ENCODE data around the gene B4GALNT1. TPM values are rescaled to one million over a fixed set of nuclear protein-coding genes. Genes with fewer than 3 reads are reported as not detected.

The B4GALNT1 gene
- total and polyA plus RNA-seq, 10 of the 15 experiments (the other 5 are each of a cell fraction or from before 2014, with no cell fraction given) = 0.01 to 0.38 (median 0.14) TPM; not detected in 3

DNA sequence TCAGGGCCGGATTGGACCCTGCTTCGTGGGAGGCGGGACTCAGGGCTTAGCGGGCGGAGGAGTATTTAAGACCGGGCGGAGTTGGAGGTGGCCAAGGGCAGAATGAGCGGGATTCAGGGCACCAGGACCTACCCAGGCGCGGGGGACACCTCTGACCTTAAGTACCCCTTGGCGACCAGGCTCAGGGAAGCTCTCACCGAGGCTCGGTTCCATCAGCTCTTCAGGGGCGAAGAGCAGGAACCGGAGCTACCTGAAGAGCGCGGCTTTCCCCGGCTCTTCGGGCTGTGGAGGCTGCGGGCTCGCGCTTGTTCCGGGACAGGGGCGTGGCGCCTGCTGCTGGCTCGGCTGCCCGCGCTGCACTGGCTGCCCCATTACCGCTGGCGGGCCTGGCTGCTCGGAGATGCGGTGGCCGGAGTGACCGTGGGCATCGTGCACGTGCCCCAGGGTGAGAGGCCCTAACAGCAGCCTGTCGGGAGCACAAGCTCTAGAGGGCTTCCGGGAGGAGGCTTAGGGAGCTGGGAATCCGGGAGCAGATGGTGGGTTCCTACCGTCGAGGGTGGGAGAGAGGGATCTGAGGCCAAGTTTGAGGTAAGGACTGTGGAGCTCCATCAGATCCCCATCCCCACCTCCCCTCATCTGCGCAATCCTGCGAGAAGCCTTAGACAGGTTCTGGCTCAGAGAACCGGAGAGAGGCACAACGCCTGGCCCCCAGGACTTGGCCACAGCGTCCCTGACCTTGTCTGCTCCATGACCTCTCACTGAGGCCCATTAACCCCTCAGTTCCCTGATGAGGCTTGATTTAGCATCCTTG, 13.4 kb downstream of the B4GALNT1 start:
- Histone ChIP-seq H3K79me2 (ENCODE audit: control insufficient read depth, insufficient read depth, low read length) (no peaks in the 10 kb centered on the region), H3K9me3 (replicated peaks; ENCODE audit: control insufficient read depth, insufficient read depth, low read length) (no peaks in the 10 kb centered on the region), H3K4me3 (no peak overlapping the region), H2AFZ (ENCODE audit: control insufficient read depth, low read depth, low read length) (no peak overlapping the region), H3K27ac (ENCODE audit: control insufficient read depth, insufficient read depth) (no peak overlapping the region), H3K4me1 (ENCODE audit: control insufficient read depth, insufficient read depth, low read length) (peaks cover 6% of the 10 kb centered on the region), H4K20me1 (ENCODE audit: control insufficient read depth, insufficient read depth) (no peaks in the 10 kb centered on the region), H3K27me3 (replicated peaks in 1 of 2; ENCODE audit: control insufficient read depth in 2 of 2, insufficient read depth in 2 of 2, low read length in 1 of 2) (peaks cover 24 to 25% of the 10 kb centered on the region in 2 experiments; a peak in 3 of 4 replicates), H3K9ac (ENCODE audit: control insufficient read depth, insufficient read depth, low read length) (no peak overlapping the region), H3K4me2 (ENCODE audit: control insufficient read depth, insufficient read depth) (no peak overlapping the region), H3K36me3 (ENCODE audit: control insufficient read depth in 2 of 2, insufficient read depth in 2 of 2, low read length in 1 of 2) (no peaks in the 10 kb centered on the region)
- SMC1A ChIA-PET (ENCODE audit: uncharacterized antibody, unreplicated experiment) = interaction anchor here (1.9 kb wide), 1 partner anchor 29 kb away, joined by 4 read pairs; the partner anchor contains the start of gene PIP4K2C
- no peak for TF ChIP-seq HCFC1 (IDR thresholded peaks at IDR 0.05; ENCODE audit: low read length)
- no peak for TF ChIP-seq EZH2 (IDR thresholded peaks at IDR 0.05; ENCODE audit: borderline replicate concordance, control insufficient read depth, low read depth, low read length)
- TF ChIP-seq SP1 (IDR thresholded peaks at IDR 0.05; ENCODE audit: low read depth, low read length) = no peak
- TF ChIP-seq HDGF (IDR thresholded peaks at IDR 0.05) = no peak
- no peak for TF ChIP-seq SMAD1 (IDR thresholded peaks at IDR 0.05; ENCODE audit: low read depth, partially characterized antibody)
- no peak for TF ChIP-seq NFYA (IDR thresholded peaks at IDR 0.05; ENCODE audit: borderline replicate concordance, low read depth, low read length)
- TF ChIP-seq HDAC6 (IDR thresholded peaks at IDR 0.05; ENCODE audit: unreplicated experiment) = no peak
- TF ChIP-seq LARP7 (IDR thresholded peaks at IDR 0.05) = no peak
- TF ChIP-seq FOXK2 (IDR thresholded peaks at IDR 0.05) = no peak
- TF ChIP-seq, protein P1, sequence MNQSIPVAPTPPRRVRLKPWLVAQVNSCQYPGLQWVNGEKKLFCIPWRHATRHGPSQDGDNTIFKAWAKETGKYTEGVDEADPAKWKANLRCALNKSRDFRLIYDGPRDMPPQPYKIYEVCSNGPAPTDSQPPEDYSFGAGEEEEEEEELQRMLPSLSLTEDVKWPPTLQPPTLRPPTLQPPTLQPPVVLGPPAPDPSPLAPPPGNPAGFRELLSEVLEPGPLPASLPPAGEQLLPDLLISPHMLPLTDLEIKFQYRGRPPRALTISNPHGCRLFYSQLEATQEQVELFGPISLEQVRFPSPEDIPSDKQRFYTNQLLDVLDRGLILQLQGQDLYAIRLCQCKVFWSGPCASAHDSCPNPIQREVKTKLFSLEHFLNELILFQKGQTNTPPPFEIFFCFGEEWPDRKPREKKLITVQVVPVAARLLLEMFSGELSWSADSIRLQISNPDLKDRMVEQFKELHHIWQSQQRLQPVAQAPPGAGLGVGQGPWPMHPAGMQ (IDR thresholded peaks at IDR 0.05; ENCODE audit: borderline replicate concordance) = no peak
- no peak for TF ChIP-seq NR2C2 (IDR thresholded peaks at IDR 0.05; ENCODE audit: borderline replicate concordance, control insufficient read depth, insufficient read length, low read depth)
- TF ChIP-seq NBN (IDR thresholded peaks at IDR 0.05) = no peak
- no peak for TF ChIP-seq CBX5 (IDR thresholded peaks at IDR 0.05; ENCODE audit: low read depth)
- TF ChIP-seq ZBED1 (IDR thresholded peaks at IDR 0.05; ENCODE audit: borderline replicate concordance) = no peak
- no TSS peak for BruUV-seq (replicated peaks)
- RAD21 ChIA-PET (ENCODE audit: unreplicated experiment) = interaction anchor here (0.6 to 2.9 kb wide), 2 partner anchors 36 to 957 kb away, joined by 3 to 28 read pairs; no protein-coding TSS in a partner anchor
- no peak for FAIRE-seq
- intact Hi-C loops (cut with micrococcal nuclease; ENCODE audit: unreplicated experiment) (loop anchor here (5.0 kb wide), 1 partner anchor 162 kb away; the partner anchor contains the start of genes GLI1 and INHBE), in situ Hi-C loops (cut with MboI) (no loop called here)
- WGBS (ENCODE audit: insufficient coverage, insufficient replicate concordance, low lambda C conversion rate, missing lambda C conversion rate) = 20% methylated on average over 46 of the region's 46 CpGs
- CTCF ChIA-PET = interaction anchor here (0.7 to 7.8 kb wide), 8 partner anchors 20 to 161 kb away, joined by 3 to 119 read pairs (median 4); partner anchors contain the start of gene DCTN2
- POLR2A ChIA-PET = no interaction called here
- ATAC-seq = no peak
- no peak for DNase-seq (ENCODE audit: low read depth, low spot score)
